NCI-H2227 treated with DMSO at 0.1 percent for 48 hours (cell line): ENCODE results near the gene SGSM2.

Source experiments
- DNase-seq: peaks from one replicate; lab custom pipeline; 2025; lab: John Stamatoyannopoulos, UW

The SGSM2 gene

DNA sequence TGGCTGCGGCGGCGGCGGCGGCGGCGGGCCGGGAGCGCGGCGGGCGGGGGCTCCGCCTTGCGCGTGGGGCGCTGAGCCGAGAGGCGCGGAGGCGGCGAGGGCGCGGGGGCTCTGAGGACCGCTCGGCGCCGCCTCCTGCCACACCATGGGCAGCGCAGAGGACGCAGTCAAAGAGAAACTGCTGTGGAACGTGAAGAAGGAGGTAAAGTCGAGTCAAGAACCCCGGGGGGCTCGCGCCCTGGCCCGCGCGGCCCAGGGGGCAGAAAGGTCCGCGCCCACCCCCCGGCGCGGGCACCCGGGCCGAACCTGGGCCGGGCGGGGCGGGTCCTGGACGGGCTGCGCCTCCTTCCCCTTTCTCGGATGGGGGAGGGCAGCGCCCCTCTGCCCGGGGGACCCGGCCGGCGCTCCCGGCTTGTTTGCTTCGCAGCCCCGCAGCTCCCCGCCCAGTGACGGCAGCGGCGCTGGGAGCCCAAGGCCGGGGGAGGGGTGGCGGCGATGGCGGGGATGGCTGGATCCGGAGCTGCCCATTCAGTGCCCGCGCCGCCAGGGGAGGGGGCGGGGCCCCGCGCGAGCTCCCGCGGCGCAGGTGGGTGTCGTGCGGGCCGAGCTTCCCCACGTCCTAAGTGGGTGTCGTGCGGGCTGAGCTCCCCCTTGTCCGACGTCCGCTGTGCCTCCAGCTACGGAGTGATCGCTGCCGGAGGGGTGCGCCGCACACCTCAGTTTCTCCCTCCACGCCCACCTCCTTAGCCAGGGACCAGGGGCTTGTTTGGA lies 428 bp downstream of the SGSM2 start:
- DNase-seq = no peak

DNA sequence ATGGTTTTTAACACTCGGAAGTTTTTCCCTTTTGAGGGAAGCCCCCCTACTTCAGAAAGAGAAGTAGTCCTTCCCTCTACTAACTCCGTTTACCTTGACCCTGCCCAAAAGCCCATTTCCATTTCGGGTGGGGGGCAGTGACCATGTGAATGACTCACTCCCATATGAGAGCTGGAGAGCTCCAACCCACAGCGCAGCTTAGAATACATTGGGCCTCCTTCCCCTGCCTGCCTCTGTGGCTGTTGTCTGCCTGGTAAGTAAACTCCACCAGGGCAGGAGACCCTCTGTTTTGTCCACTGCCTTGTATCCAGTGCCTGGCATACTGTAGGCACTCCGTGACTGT lies 985 bp downstream of the SGSM2 start:
- no peak for DNase-seq

DNA sequence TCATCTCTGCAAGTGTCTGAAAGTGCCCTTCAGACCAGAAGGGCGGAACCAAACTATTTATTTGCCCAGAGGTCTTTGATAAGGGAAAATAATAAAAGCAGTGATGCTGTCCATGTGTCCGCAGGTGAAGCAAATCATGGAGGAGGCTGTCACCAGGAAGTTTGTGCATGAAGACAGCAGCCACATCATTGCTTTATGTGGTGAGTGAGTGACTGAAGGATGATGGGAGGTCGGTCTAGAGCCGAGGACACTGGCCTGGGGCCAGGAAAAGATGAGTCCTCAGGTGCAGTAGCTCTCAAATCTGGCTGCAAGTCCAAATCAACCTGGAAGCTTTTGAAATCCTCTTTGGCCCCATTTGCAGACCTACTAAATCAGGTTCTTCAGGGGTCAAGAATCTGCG lies 6.1 kb downstream of the SGSM2 start:
- no peak for DNase-seq

DNA sequence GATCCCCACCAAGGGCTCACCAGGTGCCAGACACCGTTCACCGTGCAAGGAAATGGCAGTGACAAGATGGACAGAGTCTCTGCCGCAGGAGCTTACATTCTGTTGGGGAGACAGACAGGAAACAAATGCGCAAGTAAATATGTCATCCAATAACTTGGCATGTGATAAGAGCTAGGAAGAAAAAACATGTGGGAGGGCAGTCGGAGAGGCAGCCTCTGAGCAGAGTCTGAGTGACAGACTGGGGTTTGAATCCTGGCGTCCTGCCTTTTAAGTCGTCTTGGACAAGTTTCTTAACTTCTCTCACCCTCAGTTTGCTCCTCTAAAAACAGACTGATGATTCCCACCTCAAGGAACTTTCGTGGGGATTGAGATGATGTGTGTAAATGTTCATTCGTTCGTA lies 7.2 kb downstream of the SGSM2 start:
- no peak for DNase-seq

DNA sequence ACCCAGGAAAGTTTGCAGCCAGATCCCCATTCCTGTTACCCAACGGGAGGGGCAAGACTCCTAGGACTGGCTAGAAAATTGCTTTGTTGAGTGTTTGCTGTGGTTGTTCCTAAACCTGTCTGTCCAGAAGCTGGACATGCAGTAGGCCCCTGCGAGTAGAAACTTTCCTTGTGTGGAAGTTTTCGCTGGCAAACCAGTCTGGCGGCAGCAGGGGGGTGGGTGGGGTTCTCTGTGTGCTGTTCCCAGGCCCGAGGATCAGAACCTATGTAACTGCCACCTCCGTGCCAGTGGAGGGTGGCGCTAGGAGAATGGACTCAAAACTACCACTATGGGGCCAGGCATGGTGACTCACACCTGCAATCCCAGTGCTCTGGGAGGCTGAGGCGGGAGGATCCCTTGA lies 9.2 kb downstream of the SGSM2 start:
- no peak for DNase-seq

DNA sequence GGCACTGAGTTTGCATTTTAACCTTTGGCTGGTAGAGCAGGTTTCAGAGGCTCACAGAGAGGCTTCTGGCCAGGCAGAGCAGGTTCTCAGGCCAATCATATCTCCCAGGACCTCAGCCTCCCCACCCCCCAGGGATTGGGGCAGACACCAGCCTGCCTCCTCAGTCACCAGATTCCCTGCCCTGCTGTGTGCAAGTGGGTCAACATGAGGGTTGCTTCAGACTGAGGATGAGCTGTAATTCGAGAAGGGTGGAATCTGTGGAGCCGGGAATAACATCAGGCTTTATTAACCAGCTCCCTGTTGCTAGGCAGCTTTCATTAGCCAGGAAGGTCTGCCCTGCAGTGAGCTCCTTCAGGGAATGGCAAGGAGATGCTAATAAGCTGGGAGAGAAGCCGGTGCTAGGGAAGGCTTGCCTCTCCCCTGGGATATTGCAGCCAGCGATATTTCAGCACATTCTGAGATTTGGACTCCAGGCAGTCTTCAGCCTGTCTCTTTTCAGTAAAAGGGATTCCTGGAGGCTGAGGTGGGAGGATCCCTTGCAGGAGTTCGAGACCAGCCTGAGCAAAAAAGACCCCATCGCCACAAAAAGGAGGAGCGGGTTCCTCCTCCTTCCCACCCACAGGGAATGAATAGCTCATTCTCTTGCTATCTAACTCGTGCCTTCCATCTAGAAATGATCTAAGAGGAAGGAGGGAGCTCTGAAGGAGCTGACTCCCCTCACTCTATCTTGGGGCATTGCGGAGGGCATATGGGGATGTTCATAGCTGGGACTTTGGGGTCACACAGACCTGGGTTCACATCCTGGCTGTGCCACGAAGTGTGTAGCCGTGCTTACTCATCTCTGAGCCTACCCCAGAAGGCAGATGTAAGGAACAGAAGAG lies 10.7 kb downstream of the SGSM2 start:
- peak; percentile 83 for DNase-seq

DNA sequence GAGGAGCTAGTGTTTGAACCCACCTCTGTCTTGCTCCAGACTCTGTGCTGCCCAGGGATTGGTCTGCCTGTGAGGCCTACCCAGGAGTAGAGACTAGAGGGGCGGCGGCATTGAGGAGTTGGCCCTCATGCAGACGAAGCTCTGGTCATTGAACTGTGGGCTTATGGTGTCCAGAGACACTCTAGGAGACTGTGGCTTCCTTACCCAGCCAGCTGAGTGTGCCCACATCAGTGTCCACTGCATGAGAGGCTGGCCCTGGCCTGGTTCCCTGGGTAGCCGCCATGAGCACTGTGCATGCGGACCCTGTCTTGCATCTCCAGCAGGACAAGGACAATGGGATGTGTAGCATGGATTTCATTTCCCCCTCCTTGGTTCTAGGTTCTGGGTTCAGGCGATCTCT lies 14.0 kb downstream of the SGSM2 start:
- no peak for DNase-seq

DNA sequence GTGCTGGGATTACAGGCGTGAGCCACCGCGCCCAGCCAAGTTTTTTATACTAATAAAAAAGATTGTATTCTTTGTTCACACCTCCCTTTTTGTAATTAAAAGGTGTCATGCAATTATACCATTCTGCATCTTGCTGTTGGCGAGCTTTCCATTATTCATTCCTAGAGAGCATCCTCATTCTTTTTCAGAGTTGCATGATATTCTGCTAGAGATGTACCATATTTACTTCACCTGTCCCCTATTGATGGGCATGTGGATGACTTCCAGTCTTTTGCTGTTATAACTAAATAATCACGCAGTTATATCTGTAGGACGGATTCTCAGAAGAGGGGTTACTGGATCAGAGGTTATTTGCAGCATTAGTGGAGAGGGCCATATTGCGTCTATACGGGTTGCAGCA lies 17.0 kb downstream of the SGSM2 start:
- DNase-seq = no peak

DNA sequence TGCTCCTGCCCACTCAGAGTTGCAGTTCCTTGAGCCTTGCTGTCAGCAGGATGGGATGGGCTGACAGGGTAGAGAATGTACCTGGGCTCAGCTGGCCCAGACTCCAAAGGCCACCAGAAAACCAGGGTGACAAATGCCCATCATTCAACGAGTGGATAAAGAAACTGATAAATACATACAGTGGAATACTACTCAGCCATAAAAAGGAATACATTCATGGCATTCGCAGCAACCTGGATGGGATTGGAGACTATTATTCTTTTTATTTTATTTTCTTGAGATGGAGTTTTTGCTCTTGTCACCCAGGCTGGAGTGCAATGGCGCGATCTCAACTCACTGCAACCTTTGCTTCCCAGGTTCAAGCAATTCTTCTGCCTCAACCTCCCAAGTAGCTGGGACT lies 19.9 kb downstream of the SGSM2 start:
- no peak for DNase-seq

DNA sequence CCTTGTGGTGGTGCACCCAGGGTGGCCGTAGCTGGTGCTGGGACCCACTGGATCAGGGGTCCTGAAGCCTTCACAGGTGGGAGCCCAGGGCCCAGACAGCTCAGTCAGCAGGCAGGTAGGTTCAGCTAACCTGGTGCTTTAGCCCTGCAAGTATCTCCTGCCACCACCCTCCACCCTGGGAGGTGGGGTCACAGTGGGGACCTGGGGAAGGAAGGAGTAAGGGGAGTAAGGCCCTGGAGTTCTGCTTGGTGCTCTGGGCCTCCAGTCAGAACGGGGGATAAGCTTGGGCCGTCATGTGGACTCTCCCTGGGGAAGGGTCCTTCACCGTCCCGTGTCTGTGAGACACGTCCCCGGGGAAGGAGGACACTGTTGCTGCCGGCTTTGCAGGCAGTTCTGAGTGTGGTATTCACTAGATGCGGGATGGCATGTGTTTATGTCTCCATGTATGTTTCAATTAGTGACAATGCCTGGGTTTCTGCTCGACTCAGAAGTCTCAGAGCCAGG lies 20.7 kb downstream of the SGSM2 start:
- no peak for DNase-seq

DNA sequence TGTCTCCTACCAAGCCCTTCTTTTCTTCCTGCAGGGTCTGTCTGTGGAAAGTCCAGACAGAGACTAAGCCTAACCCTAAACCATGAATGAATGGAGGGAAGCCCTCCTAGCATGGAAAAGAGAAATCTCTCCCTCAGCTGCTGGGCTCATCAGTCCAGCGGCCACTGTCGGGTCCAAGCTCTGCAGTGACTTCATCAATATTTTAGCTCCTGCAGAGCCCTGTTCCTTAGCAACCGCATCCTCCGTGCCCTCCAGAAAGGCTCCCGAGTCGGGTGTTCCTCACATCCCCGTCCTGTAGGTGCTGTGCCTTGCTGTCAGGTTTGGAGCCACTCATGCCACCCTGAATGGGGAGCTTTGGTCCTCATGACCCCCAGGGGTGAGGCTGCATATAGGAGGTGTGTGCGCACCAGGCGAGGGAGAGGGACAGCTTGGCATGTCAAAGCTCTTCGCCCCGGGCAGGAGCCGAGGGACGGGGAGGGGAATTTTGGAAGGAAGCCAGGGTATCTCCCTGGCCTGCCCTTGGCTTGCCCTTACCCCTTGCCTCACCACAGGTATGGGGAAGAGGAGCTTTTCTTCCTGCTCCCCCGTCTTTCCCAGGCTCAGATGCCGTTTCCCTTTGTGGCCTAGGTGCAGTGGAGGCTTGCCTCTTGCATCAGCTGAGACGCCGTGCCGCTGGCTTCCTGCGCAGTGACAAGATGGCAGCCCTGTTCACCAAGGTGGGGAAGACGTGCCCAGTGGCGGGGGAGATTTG lies 23.9 kb downstream of the SGSM2 start:
- no peak for DNase-seq

DNA sequence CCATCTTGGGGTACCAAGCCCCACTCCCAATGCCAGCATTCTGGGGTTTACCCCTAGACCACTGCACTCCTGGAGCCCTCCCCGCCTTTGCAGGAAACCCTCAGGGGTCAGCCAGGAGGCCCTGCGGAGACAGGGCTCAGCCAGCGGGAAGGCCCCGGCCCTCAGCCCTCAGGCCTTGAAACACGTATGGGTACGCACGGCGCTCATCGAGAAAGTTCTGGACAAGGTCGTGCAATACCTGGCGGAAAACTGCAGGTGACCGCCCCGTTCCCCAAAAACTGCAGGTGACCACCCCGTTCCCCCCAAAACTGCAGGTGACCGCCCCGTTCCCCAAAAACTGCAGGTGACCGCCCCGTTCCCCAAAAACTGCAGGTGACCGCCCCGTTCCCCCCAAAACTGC lies 24.7 kb downstream of the SGSM2 start:
- DNase-seq = no peak

DNA sequence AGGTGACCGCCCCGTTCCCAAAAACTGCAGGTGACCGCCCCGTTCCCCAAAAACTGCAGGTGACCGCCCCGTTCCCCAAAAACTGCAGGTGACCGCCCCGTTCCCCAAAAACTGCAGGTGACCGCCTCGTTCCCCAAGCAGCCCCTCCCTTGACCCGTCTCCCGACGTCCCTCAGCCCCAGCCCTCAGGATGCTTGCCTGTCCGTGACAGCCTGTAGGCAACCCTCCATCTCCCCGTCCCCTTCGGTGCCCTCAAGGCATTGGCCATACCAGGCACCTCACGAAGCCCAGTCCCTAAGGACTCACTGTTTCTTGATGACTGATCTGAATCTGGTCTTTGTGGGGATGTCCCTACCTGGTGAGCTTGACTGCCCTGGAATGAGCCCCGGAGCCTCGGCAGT lies 25.1 kb downstream of the SGSM2 start:
- no peak for DNase-seq

DNA sequence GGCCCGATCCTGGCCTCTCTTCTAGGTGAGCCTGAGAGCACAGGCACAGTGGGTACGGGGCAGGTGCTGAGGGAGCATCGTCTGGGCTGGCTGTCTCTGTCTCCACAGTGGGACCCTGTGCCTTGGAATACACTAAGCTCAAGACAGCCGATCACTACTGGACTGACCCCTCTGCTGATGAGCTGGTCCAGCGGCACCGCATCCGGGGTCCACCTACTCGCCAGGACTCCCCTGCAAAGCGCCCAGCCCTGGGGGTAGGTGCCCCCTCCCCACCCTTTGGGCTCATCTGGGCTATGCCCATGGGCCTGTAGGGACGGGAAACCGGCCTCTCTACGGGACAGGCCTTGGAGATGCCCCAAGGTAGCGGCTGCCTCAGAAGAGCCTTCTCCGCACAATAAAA lies 25.6 kb downstream of the SGSM2 start:
- no peak for DNase-seq

DNA sequence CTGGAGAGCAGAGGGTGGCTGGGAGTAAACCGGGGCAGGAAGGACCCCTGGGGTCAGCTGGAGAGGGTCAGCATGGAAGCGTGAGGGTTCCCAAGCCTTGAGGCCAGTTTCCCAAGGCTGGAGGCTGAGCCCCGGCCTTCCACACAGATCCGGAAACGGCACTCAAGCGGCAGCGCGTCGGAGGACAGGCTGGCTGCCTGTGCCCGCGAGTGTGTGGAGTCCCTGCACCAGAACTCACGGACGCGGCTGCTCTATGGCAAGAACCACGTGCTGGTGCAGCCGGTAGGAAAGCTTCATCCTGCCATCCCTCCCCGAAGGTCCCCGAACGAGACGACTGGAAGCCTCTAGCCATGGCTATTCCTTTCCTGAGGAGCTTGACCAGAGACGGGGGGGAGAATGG lies 26.0 kb downstream of the SGSM2 start:
- no peak for DNase-seq

DNA sequence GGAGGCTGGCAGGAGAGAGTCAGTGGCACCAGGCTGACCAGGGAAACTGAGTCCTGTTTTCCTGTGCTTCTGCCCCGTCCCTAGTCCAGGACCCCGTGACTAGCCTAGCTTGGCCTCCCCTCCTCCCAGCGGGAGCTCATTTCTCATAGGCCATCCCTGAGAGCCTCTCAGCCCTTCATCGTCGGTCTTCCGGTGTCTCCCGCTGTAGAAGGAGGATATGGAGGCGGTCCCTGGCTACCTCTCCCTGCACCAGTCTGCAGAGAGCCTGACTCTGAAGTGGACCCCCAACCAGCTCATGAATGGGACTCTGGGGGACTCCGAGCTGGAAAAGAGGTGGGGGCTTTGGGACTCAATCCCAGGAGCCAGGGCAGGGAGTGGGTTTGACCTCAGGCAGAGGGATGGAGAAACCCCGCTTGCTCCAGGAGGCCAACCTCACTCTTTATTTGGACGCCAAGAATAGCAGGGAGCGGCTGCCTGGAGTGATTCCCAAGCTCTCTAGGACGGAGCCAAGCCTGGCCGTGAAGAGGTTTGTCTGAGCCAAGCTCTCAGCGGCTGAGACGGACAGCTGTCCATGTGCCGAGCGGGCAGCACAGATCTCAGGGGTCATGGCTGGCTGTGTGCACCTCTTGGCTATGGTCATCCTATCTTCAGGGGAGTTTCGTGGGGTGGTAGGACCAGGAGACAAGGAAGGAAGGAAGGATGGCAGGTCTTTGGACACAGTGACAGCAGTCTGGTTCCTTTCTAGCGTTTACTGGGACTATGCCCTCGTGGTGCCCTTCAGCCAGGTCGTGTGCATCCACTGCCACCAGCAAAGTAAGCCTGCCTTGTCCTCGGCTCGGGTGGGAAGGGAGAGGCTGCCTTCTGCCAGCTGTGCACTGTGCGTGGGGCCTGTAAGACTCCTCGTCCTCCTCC lies 26.8 kb downstream of the SGSM2 start:
- no peak for DNase-seq

DNA sequence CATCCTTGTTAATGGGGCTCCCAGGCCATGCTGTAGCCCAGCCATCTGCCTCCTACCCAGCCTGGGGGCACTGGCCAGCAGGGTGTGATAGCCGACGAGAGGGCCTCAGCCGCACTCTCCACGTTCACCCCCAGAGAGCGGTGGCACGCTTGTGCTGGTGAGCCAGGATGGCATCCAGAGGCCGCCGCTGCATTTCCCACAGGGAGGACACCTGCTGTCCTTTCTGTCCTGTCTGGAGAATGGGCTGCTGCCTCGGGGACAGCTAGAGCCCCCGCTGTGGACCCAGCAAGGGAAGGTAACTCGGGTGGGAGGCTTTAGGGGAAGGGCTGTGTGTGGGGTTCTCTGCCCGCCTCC lies 27.4 kb downstream of the SGSM2 start:
- no peak for DNase-seq

DNA sequence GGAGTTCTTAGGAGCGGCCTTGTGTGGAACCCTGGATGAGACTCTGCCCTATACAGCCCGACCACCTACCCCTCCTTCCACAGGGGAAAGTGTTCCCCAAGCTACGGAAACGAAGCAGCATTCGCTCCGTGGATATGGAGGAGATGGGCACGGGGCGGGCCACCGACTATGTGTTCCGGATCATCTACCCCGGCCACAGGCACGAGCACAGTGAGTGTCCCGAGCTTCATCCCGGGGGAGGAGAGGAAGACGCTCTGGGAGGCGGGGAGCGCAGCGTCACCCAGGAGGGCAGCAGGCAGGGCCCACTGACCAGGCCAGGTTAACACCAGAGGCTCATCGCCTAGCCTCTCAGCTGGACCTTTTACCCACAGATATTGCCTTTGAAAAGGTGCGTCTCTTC lies 27.8 kb downstream of the SGSM2 start:
- no peak for DNase-seq

DNA sequence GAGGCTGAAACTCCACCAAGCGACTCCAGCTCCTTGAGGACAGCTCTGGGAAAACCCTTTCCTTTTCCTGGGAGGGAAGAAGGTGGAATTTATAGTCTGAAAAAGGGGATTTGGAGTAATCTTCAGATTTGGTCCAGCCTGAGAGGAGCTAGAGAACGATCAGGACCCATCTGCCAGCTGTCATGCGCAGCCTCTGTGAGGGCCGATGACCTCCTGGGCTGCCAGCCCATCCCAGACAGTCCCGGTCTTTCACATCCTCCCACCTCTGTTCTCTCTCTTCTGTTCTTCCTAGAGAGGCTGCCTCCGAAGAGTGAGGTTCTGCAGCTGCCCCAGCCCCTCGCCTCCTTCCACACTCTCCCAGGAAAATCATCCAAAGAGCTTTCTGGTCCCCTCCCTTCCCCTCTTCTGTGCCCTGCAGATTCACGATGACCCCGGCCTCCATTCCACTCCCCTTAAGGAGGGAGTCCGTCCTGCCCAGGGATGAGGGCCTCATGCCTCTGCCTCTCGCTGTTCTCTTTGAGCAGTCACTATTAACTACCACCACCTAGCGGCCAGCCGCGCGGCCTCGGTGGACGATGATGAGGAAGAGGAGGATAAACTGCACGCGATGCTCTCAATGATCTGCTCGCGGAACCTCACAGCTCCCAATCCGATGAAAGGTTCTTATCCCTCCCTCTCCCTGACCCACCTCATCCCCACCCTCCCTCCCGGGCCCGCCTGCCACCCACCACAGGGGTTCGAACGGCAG lies 29.6 kb downstream of the SGSM2 start:
- no peak for DNase-seq

DNA sequence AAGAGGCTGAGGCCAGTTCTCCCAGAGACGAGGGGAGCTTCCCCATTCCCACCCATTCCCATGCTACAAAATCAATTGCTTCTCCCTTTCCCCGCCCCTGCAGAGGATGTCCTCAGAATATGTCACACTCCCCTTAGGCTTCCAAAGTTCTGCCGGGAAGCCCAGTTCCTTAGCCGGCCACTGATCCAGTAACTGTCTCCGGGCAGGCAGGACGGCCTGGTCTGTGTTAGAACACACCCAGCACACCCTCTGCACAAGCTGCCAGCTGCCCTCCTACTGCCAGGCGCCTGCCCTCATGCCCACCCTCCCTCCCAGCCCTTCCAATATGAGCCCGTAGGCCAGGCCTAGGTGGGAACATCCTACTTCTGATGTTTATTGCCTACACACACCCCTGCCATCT lies 31.1 kb downstream of the SGSM2 start:
- DNase-seq = no peak

DNA sequence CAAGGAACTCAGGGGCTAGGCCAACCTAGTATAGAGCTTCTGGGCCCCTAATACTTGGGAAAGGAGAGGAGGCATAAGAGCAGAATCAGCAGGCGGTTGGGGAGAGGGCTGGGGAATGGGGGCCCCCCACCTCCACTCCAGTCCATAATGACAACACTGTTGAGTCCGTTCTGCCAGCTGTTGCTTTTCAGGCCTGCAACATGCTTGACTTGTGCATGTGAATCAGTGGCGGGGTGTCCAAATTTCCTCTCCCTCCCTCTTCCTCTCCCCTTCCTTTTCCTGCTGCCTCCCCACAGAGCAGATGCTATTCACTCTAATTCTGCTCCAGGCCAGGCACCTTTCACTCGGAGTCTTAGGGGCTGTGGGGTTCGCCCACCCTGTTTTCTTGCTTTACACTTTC lies 31.7 kb downstream of the SGSM2 start:
- no peak for DNase-seq
